HL-60 (cell line): ENCODE measurements around the gene LIMK2.

Experiments
- DNase-seq, 2 experiments: peaks; one replicate each; pipeline ENCODE4 v3.0.0-alpha.2; 2010 to 2020; ENCODE audit warnings: low read depth in 1 of 2, low spot score in 1 of 2
- H3K27ac ChIP-seq: fragments of 250-450 bp; sonication (Bioruptor Pico); replicated peaks from 2 replicates; pipeline ENCODE4 v1.5.1; 2020; ENCODE audit warnings: mild to moderate bottlenecking, moderate library complexity
- H3K27me3 ChIP-seq: fragments of 250-450 bp; sonication (Bioruptor Pico); 2 replicates; pipeline ENCODE4 v1.5.1; 2021; ENCODE audit warnings: mild to moderate bottlenecking, moderate library complexity; ENCODE audit not compliant: insufficient read depth, poor library complexity, severe bottlenecking
- H3K4me3 ChIP-seq: replicated peaks from 2 replicates; pipeline ENCODE4 v1.5.1; 2011; ENCODE audit warnings: mild to moderate bottlenecking, control low read depth, low read length; ENCODE audit not compliant: insufficient read depth
- GABPA ChIP-seq: IDR thresholded peaks from 2 replicates; pipeline ENCODE4 v1.6.1; 2012; ENCODE audit warnings: low read depth
- POLR2AphosphoS5 ChIP-seq: IDR thresholded peaks from 2 replicates; pipeline ENCODE4 v1.6.1; 2012; ENCODE audit warnings: low read depth
- REST ChIP-seq: IDR thresholded peaks from 2 replicates; pipeline ENCODE4 v1.6.1; 2012; ENCODE audit warnings: low read depth; ENCODE audit not compliant: insufficient replicate concordance
- SPI1 ChIP-seq: IDR thresholded peaks from 2 replicates; pipeline ENCODE4 v1.6.1; 2012; ENCODE audit warnings: low read depth, mild to moderate bottlenecking, borderline replicate concordance
- TF ChIP-seq, protein P1 (sequence below): IDR thresholded peaks from one replicate; pipeline ENCODE4 v1.5.1; 2011; ENCODE audit warnings: low read length, control low read depth, inconsistent platforms; ENCODE audit not compliant: insufficient read depth

The LIMK2 gene

DNA sequence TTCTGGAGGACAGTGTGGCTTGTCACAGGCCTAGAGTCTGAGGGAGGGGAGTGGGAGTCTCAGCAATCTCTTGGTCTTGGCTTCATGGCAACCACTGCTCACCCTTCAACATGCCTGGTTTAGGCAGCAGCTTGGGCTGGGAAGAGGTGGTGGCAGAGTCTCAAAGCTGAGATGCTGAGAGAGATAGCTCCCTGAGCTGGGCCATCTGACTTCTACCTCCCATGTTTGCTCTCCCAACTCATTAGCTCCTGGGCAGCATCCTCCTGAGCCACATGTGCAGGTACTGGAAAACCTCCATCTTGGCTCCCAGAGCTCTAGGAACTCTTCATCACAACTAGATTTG lies 67.2 kb downstream of the LIMK2 start:
- Histone ChIP-seq H3K27me3 (no peaks in the 10 kb centered on the region), H3K4me3 (no peak overlapping the region), H3K27ac (no peak overlapping the region)
- no peak for DNase-seq
- TF ChIP-seq SPI1: no peak
- no peak for TF ChIP-seq REST
- TF ChIP-seq POLR2AphosphoS5: no peak
- TF ChIP-seq, protein P1, sequence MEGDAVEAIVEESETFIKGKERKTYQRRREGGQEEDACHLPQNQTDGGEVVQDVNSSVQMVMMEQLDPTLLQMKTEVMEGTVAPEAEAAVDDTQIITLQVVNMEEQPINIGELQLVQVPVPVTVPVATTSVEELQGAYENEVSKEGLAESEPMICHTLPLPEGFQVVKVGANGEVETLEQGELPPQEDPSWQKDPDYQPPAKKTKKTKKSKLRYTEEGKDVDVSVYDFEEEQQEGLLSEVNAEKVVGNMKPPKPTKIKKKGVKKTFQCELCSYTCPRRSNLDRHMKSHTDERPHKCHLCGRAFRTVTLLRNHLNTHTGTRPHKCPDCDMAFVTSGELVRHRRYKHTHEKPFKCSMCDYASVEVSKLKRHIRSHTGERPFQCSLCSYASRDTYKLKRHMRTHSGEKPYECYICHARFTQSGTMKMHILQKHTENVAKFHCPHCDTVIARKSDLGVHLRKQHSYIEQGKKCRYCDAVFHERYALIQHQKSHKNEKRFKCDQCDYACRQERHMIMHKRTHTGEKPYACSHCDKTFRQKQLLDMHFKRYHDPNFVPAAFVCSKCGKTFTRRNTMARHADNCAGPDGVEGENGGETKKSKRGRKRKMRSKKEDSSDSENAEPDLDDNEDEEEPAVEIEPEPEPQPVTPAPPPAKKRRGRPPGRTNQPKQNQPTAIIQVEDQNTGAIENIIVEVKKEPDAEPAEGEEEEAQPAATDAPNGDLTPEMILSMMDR: no peak
- no peak for TF ChIP-seq GABPA

DNA sequence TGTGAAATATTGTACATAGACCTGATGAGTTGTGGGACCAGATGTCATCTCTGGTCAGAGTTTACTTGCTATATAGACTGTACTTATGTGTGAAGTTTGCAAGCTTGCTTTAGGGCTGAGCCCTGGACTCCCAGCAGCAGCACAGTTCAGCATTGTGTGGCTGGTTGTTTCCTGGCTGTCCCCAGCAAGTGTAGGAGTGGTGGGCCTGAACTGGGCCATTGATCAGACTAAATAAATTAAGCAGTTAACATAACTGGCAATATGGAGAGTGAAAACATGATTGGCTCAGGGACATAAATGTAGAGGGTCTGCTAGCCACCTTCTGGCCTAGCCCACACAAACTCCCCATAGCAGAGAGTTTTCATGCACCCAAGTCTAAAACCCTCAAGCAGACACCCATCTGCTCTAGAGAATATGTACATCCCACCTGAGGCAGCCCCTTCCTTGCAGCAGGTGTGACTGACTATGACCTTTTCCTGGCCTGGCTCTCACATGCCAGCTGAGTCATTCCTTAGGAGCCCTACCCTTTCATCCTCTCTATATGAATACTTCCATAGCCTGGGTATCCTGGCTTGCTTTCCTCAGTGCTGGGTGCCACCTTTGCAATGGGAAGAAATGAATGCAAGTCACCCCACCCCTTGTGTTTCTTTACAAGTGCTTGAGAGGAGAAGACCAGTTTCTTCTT lies 67.9 kb downstream of the LIMK2 start:
- no peak overlapping the region for H3K4me3 ChIP-seq
- H3K27me3 ChIP-seq: no peaks in the 10 kb centered on the region
- DNase-seq: no peak
- no peak overlapping the region for H3K27ac ChIP-seq
- TF ChIP-seq GABPA (no peak), REST (no peak), SPI1 (no peak), POLR2AphosphoS5 (no peak)
- TF ChIP-seq, protein P1: no peak

GRCh38 chr22:31281733-31282132 lies 69.6 kb downstream of the LIMK2 start:
- Histone ChIP-seq H3K27me3 (no peaks in the 10 kb centered on the region), H3K27ac (no peak overlapping the region), H3K4me3 (no peak overlapping the region)
- TF ChIP-seq GABPA (no peak), POLR2AphosphoS5 (no peak), SPI1 (no peak), REST (no peak)
- TF ChIP-seq, protein P1: no peak
- DNase-seq: no peak
